Neural cell (in vitro differentiated cells): ENCODE results near the gene CBL. TPM values are rescaled to one million over a fixed set of nuclear protein-coding genes. Genes with fewer than 3 reads are reported as not detected.

Source experiments
- H2AFZ ChIP-seq: fragments of 200-600, 300-800 bp; sonication (generic), shearing (Covaris generic); 2 replicates; pipeline ENCODE4 v1.6.0; 2014; ENCODE audit warnings: low read depth, mild to moderate bottlenecking, antibody characterized with exemption, low read length, moderate library complexity
- H3F3A ChIP-seq: fragments of 200-600 bp; shearing (Covaris generic); 2 replicates; pipeline ENCODE4 v1.6.1; 2016; ENCODE audit warnings: mild to moderate bottlenecking, moderate library complexity, mixed read lengths, antibody characterized with exemption, low read length; ENCODE audit not compliant: insufficient read depth, poor library complexity, severe bottlenecking
- H3K27ac ChIP-seq: fragments of 200-600, 300-800 bp; sonication (generic), shearing (Covaris generic); 2 replicates; pipeline ENCODE4 v1.5.1; 2014; ENCODE audit warnings: mild to moderate bottlenecking, low read length, moderate library complexity
- H3K27me3 ChIP-seq: fragments of 300-800, 200-600 bp; sonication (generic), shearing (Covaris generic); 2 replicates; pipeline ENCODE4 v1.6.0; 2014; ENCODE audit warnings: mild to moderate bottlenecking, low read depth, low read length, moderate library complexity; ENCODE audit not compliant: insufficient read depth
- H3K36me3 ChIP-seq: fragments of 300-800, 200-600 bp; sonication (generic), shearing (Covaris generic); 2 replicates; pipeline ENCODE4 v1.5.1; 2014; ENCODE audit warnings: mild to moderate bottlenecking, antibody characterized with exemption, low read length, moderate library complexity; ENCODE audit not compliant: insufficient read depth
- H3K4me2 ChIP-seq: fragments of 300-800, 200-600 bp; sonication (generic), shearing (Covaris generic); 2 replicates; pipeline ENCODE4 v1.6.0; 2014; ENCODE audit warnings: mild to moderate bottlenecking, low read length
- H3K4me3 ChIP-seq: fragments of 300-800, 200-600 bp; sonication (generic), shearing (Covaris generic); 2 replicates; pipeline ENCODE4 v1.5.1; 2014; ENCODE audit warnings: mild to moderate bottlenecking, low read length, moderate library complexity
- H3K79me2 ChIP-seq: fragments of 200-600 bp; shearing (Covaris generic); replicated peaks from 2 replicates; pipeline ENCODE4 v1.6.0; 2014; ENCODE audit warnings: mild to moderate bottlenecking, low read length, moderate library complexity; ENCODE audit not compliant: insufficient read depth
- H3K9ac ChIP-seq: fragments of 300-800, 200-600 bp; sonication (generic), shearing (Covaris generic); 2 replicates; pipeline ENCODE4 v1.6.1; 2016; ENCODE audit warnings: mild to moderate bottlenecking, low read length, mixed read lengths
- H3K9me2 ChIP-seq: fragments of 200-600 bp; shearing (Covaris generic); 2 replicates; pipeline ENCODE4 v1.6.1; 2016; ENCODE audit warnings: mild to moderate bottlenecking, low read length, mixed read lengths; ENCODE audit not compliant: insufficient read depth
- H3K9me3 ChIP-seq: fragments of 200-600, 300-800 bp; sonication (generic), shearing (Covaris generic); 2 replicates; pipeline ENCODE4 v1.6.1; 2016; ENCODE audit warnings: mild to moderate bottlenecking, mixed run types, low read length, moderate library complexity, mixed read lengths
- H4K20me1 ChIP-seq: fragments of 200-600 bp; shearing (Covaris generic); 2 replicates; pipeline ENCODE4 v1.6.1; 2016; ENCODE audit warnings: mild to moderate bottlenecking, mixed run types; ENCODE audit not compliant: insufficient read depth
- CTCF ChIP-seq: fragments of 450-650 bp; IDR thresholded peaks from 2 replicates; pipeline ENCODE4 v1.5.1; 2014; ENCODE audit warnings: antibody characterized with exemption, mild to moderate bottlenecking, moderate library complexity; ENCODE audit not compliant: poor library complexity, severe bottlenecking
- EP300 ChIP-seq: fragments of 450-650 bp; conservative IDR thresholded peaks from 2 replicates; pipeline ENCODE4 v1.6.1; 2014; ENCODE audit warnings: antibody characterized with exemption, mild to moderate bottlenecking, moderate library complexity; ENCODE audit not compliant: poor library complexity, severe bottlenecking
- EZH2 ChIP-seq: fragments of 200-600, 300-800 bp; shearing (Covaris generic), sonication (generic); IDR thresholded peaks from 2 replicates; pipeline ENCODE4 v1.6.1; 2014; ENCODE audit warnings: antibody characterized with exemption, low read length, borderline replicate concordance, mild to moderate bottlenecking; ENCODE audit not compliant: insufficient read depth, poor library complexity, severe bottlenecking
- MXI1 ChIP-seq: fragments of 450-650 bp; conservative IDR thresholded peaks from 2 replicates; pipeline ENCODE4 v1.6.1; 2014; ENCODE audit warnings: antibody characterized with exemption, mild to moderate bottlenecking; ENCODE audit not compliant: poor library complexity, severe bottlenecking
- POLR2AphosphoS5 ChIP-seq: IDR thresholded peaks from 2 replicates; pipeline ENCODE4 v1.6.1; 2012
- RAD21 ChIP-seq: fragments of 450-650 bp; conservative IDR thresholded peaks from 2 replicates; pipeline ENCODE4 v1.6.1; 2014; ENCODE audit warnings: antibody characterized with exemption, mild to moderate bottlenecking, moderate library complexity
- REST ChIP-seq: IDR thresholded peaks from 2 replicates; pipeline ENCODE4 v1.6.1; 2012; ENCODE audit warnings: borderline replicate concordance
- SMC3 ChIP-seq: fragments of 450-650 bp; conservative IDR thresholded peaks from 2 replicates; pipeline ENCODE4 v1.6.1; 2014; ENCODE audit warnings: antibody characterized with exemption, mild to moderate bottlenecking, moderate library complexity; ENCODE audit not compliant: poor library complexity
- TAF1 ChIP-seq: IDR thresholded peaks from 2 replicates; pipeline ENCODE4 v1.6.1; 2012; ENCODE audit warnings: low read depth
- polyA plus RNA-seq: library from polyadenylated mRNA; depleted of rRNA; stranded (reverse); fragments of >200 nt; gene quantifications from 2 replicates; pipeline ENCODE4 v1.2.3, GENCODE V29; 2014

Gene CBL
- polyA plus RNA-seq, 1 donor from 2014 or later = 10.5 TPM

GRCh38 chr11:119185981-119186634, 20.0 kb upstream of the CBL start:
- Histone ChIP-seq H3F3A (no peaks in the 10 kb centered on the region), H3K27me3 (no peaks in the 10 kb centered on the region), H4K20me1 (no peaks in the 10 kb centered on the region), H3K4me3 (no peak overlapping the region), H3K36me3 (no peaks in the 10 kb centered on the region), H3K4me2 (no peak overlapping the region), H3K9me2 (no peaks in the 10 kb centered on the region), H3K27ac (no peak overlapping the region), H3K9ac (no peak overlapping the region), H3K9me3 (no peaks in the 10 kb centered on the region), H3K79me2 (no peaks in the 10 kb centered on the region), H2AFZ (no peak overlapping the region)
- TF ChIP-seq MXI1 (no peak), CTCF (no peak), TAF1 (no peak), RAD21 (no peak), POLR2AphosphoS5 (no peak), EZH2 (no peak)

- Histone ChIP-seq H3K4me3 (no peak overlapping the region), H3K27ac (no peak overlapping the region), H3F3A (no peaks in the 10 kb centered on the region), H2AFZ (no peak overlapping the region), H4K20me1 (no peaks in the 10 kb centered on the region), H3K27me3 (no peaks in the 10 kb centered on the region), H3K9ac (no peak overlapping the region), H3K9me3 (no peaks in the 10 kb centered on the region), H3K9me2 (no peaks in the 10 kb centered on the region), H3K79me2 (no peaks in the 10 kb centered on the region), H3K36me3 (no peaks in the 10 kb centered on the region), H3K4me2 (no peak overlapping the region)
- TF ChIP-seq SMC3 = no peak
- no peak for TF ChIP-seq POLR2AphosphoS5
- TF ChIP-seq RAD21 = no peak
- TF ChIP-seq TAF1 = no peak
- TF ChIP-seq EP300 = no peak
These were observed 18.8 kb upstream of the CBL start for GRCh38 chr11:119187123-119187892.

- H3F3A ChIP-seq = no peaks in the 10 kb centered on the region
- H2AFZ ChIP-seq = no peak overlapping the region
- H3K9me3 ChIP-seq = no peaks in the 10 kb centered on the region
- no peaks in the 10 kb centered on the region for H3K27me3 ChIP-seq
- no peak overlapping the region for H3K9ac ChIP-seq
- no peak for TF ChIP-seq RAD21
- no peak for TF ChIP-seq REST
- TF ChIP-seq CTCF = no peak
- no peak for TF ChIP-seq MXI1
- no peak for TF ChIP-seq EZH2
- no peak for TF ChIP-seq POLR2AphosphoS5
- no peak for TF ChIP-seq EP300
- no peak for TF ChIP-seq TAF1
- no peak for TF ChIP-seq SMC3
- H3K9me2 ChIP-seq = no peaks in the 10 kb centered on the region
- no peak overlapping the region for H3K4me2 ChIP-seq
- no peaks in the 10 kb centered on the region for H3K36me3 ChIP-seq
- H3K79me2 ChIP-seq = no peaks in the 10 kb centered on the region
- H4K20me1 ChIP-seq = no peaks in the 10 kb centered on the region
- no peak overlapping the region for H3K27ac ChIP-seq
- H3K4me3 ChIP-seq = no peak overlapping the region
These were observed 18.1 kb upstream of the CBL start for GRCh38 chr11:119188067-119188466.
